ENCODE results near the gene CD300LG. TPM values are rescaled to one million over a fixed set of nuclear protein-coding genes. Genes with fewer than 3 reads are reported as not detected.

Gene CD300LG
- total RNA-seq, 1 donor from 2014 or later, result not detected

GRCh38 chr17:43825567-43825966, 21.4 kb upstream of the CD300LG start:
- H3K4me3 ChIP-seq (ENCODE audit: low read depth, low read length), result no peak overlapping the region
- TF ChIP-seq CTCF (conservative IDR thresholded peaks at IDR 0.05; ENCODE audit: low read depth, low read length), result no peak
- DNase-seq (ENCODE audit: low read depth), result no peak

- no peak for DNase-seq (ENCODE audit: low read depth)
- TF ChIP-seq CTCF (conservative IDR thresholded peaks at IDR 0.05; ENCODE audit: low read depth, low read length), result no peak
- no peak overlapping the region for H3K4me3 ChIP-seq (ENCODE audit: low read depth, low read length)
Observed at GRCh38 chr17:43826206-43826605, 20.8 kb upstream of the CD300LG start.

GRCh38 chr17:43827596-43827995, 19.4 kb upstream of the CD300LG start:
- DNase-seq (ENCODE audit: low read depth), result no peak
- no peak overlapping the region for H3K4me3 ChIP-seq (ENCODE audit: low read depth, low read length)
- TF ChIP-seq CTCF (conservative IDR thresholded peaks at IDR 0.05; ENCODE audit: low read depth, low read length), result no peak

- no peak for DNase-seq (ENCODE audit: low read depth)
- no peak overlapping the region for H3K4me3 ChIP-seq (ENCODE audit: low read depth, low read length)
- no peak for TF ChIP-seq CTCF (conservative IDR thresholded peaks at IDR 0.05; ENCODE audit: low read depth, low read length)
Observed at GRCh38 chr17:43829738-43830137, 17.2 kb upstream of the CD300LG start.

- TF ChIP-seq CTCF (conservative IDR thresholded peaks at IDR 0.05; ENCODE audit: low read depth, low read length), result no peak
- DNase-seq (ENCODE audit: low read depth), result no peak
- no peak overlapping the region for H3K4me3 ChIP-seq (ENCODE audit: low read depth, low read length)
Observed at GRCh38 chr17:43830510-43831140, 16.4 kb upstream of the CD300LG start.

GRCh38 chr17:43831633-43832032, 15.3 kb upstream of the CD300LG start:
- H3K4me3 ChIP-seq (ENCODE audit: low read depth, low read length), result no peak overlapping the region
- no peak for TF ChIP-seq CTCF (conservative IDR thresholded peaks at IDR 0.05; ENCODE audit: low read depth, low read length)
- DNase-seq (ENCODE audit: low read depth), result no peak
